NCI-H2196 (cell line): ENCODE measurements around the gene CEP290.

Source experiments
- DNase-seq: peaks from one replicate; lab custom pipeline; 2025; ENCODE audit not compliant: unreplicated experiment; lab: John Stamatoyannopoulos, UW

The CEP290 gene, protein sequence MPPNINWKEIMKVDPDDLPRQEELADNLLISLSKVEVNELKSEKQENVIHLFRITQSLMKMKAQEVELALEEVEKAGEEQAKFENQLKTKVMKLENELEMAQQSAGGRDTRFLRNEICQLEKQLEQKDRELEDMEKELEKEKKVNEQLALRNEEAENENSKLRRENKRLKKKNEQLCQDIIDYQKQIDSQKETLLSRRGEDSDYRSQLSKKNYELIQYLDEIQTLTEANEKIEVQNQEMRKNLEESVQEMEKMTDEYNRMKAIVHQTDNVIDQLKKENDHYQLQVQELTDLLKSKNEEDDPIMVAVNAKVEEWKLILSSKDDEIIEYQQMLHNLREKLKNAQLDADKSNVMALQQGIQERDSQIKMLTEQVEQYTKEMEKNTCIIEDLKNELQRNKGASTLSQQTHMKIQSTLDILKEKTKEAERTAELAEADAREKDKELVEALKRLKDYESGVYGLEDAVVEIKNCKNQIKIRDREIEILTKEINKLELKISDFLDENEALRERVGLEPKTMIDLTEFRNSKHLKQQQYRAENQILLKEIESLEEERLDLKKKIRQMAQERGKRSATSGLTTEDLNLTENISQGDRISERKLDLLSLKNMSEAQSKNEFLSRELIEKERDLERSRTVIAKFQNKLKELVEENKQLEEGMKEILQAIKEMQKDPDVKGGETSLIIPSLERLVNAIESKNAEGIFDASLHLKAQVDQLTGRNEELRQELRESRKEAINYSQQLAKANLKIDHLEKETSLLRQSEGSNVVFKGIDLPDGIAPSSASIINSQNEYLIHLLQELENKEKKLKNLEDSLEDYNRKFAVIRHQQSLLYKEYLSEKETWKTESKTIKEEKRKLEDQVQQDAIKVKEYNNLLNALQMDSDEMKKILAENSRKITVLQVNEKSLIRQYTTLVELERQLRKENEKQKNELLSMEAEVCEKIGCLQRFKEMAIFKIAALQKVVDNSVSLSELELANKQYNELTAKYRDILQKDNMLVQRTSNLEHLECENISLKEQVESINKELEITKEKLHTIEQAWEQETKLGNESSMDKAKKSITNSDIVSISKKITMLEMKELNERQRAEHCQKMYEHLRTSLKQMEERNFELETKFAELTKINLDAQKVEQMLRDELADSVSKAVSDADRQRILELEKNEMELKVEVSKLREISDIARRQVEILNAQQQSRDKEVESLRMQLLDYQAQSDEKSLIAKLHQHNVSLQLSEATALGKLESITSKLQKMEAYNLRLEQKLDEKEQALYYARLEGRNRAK (N-terminal part only)

DNA sequence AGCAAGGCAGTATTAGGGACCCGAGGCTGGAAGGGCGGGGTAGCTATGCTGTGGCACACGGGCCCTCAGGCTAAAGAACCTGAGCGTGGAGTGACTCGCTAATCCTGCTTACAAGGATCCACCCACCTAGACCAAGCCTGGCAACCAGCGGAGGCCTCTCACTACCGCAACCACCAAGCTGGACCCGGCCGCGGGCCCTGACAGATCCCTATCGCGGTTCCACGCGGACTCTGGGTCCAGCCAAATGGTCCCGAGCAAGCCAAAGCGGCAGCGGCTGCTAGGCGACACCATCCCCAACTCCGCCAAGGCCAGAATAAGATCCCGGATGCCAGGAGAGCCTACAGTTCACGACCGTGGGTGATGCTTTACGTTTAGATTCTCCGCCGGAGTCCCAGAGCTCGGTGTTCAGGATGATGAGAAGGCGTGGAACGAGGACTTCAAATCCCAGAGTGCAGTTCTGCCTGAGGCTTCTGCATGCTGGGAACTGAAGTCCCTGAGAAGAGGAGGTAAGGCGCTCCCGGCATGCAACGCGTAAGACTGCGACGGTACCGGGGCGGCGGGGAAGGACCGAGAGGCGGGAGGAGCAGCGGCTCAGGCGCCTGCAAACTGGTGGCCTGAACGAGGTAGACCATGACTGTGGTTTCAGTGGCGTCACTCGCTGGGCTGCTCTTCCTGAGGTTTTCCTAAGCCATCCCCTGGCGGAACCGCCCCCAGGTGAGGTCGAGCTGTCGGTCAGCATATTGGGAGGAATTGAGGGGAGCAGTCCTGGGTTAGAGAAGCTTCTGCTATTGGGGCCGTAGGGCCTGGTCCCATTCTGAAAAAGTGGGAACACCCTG, at the start of gene CEP290, which contains the start of gene TMTC3:
CEP290 (minus strand) TSS at position 315 of the 836 bp plus-strand sequence. CDS start 781 bp downstream, outside the sequence.
TMTC3 (plus strand) TSS at position 534 of the 836 bp plus-strand sequence. CDS start 6,009 bp downstream, outside the sequence.
- peak; percentile 98 for DNase-seq

- DNase-seq = no peak
Observed at GRCh38 chr12:88188180-88188579, 46.3 kb upstream of the CEP290 start.

GRCh38 chr12:88187571-88187970, 45.7 kb upstream of the CEP290 start:
- DNase-seq = no peak

DNA sequence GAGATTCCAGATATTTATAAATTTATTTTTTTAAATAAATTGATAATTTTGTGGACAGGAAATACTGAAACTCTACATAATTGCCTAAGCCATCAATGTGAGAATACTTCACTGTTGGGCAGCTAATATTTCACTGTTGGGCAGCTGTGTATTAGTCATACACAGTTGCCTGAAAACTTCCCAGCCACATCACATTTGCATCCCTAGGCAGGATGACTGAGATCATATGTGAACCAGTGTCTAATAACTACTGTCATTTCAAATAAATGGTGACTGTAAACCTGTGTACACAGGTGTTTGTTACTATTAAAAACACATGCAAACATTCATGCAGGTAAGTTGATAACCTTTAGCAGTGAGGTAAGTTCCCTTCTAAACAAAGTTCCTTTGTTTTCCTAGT, 44.1 kb upstream of the CEP290 start:
- DNase-seq = peak; percentile 76

- DNase-seq = no peak
Observed at GRCh38 chr12:88185279-88185678, 43.4 kb upstream of the CEP290 start.

DNA sequence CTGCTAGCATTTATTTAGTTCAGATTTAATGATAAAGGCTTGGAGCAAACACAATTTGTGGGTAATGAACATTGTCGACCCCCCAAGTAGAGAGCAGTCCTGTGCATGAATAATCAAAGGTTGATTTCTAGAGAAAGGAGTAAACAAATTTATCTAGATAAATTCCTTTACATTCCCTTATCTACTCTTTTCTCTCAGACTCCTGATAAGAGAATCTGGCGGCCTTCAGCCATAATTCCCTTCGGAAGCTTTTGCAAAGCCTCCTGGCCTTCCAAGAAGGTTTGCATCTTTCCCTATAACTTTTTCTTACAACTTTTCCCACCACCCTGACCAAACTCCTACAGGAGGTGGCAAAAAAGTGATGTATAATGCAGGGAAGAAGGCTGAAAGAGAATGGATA, 42.3 kb upstream of the CEP290 start:
- DNase-seq = no peak

- no peak for DNase-seq
Observed at GRCh38 chr12:88182416-88182815, 40.5 kb upstream of the CEP290 start.

DNA sequence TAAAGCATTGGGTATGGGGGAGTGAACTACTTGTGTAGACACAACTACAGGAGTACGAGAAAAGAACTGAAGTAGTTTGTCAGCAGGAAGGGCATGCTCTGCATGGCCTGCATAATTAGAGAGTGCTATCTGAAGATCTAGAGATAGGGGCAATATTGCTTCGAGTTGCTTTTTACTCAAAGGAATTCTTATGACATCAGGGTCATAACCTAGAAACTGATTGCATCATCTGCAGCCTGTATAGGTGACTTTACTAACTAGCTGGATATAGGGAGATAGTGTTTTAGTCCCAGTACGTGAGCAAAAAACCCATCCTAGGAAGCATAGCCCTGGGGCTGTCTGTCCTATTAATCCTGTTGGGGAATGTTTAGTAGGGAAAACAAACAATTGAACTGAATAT, 40.0 kb upstream of the CEP290 start:
- DNase-seq = no peak

GRCh38 chr12:88179436-88180014, 37.6 kb upstream of the CEP290 start:
- DNase-seq = no peak

DNA sequence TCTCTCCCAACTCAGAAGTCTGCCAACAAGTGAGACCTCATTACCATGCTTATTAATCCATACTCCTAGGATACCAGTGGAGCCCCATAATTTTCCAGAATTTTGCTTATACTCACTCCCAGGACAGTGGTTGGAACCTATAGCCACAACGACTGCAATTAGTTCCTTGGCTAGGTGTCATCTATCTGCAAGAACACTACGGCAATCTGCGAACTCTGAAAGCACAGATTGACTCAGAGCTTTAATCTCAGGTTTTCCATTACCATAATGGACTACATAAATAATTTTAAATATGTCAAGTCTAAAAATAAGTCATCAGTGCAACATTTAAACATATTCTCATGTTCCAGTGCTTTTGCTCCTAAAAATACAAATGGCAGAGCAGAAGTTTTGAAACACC, 33.7 kb upstream of the CEP290 start:
- DNase-seq = no peak

GRCh38 chr12:88172844-88173407, 31.0 kb upstream of the CEP290 start:
- no peak for DNase-seq

GRCh38 chr12:88167384-88167783, 25.5 kb upstream of the CEP290 start:
- no peak for DNase-seq

- no peak for DNase-seq
Observed at GRCh38 chr12:88166179-88166578, 24.3 kb upstream of the CEP290 start.

DNA sequence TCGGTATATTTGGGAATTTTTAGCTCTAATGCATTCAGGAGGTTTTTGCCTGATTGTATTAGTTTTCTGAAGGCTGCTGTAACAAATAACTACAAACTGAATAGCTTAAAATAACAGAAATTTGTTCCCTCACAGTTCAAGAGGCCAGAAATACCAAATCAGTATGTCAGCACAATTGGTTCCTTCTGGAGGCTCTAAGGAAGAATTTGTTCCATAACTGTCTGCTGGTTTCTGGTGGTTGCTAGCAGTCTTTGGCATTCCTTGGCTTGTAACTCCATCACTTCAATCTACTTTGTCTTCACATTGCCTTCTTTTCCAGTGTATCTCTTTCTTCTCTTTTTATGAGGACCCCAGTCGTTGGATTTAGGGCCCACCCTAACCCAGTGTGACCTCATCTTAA, 21.5 kb upstream of the CEP290 start:
- no peak for DNase-seq

DNA sequence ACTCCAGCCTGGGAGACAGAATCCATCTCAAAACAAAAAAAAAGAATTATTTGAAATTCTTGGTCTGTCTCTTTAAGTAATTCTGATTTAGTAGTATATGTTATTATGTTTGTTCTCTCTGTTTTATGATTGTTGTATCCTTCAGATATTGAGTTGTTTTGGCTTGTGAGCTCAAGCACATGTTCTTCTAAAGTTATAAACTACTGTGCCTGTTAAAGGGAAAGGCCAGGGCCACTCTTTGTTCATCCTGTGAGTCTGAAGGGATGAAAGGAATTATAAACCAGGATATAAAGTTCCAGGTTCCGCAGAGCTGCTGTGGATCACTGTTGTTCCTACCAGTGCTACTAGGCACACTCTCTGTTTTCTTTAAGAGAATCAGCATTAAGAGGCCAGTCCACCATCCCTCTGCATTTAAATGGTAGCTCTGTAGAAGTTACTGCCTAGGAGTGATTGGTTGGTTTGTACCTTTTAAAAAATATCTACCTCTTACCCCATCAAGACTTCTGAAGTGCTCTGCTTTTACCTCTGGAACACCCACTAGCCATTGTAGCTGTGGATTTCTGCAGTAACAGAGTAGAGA, 14.3 kb upstream of the CEP290 start:
- no peak for DNase-seq

- peak; percentile 37 for DNase-seq
Observed at GRCh38 chr12:88153959-88154358, 12.1 kb upstream of the CEP290 start.

DNA sequence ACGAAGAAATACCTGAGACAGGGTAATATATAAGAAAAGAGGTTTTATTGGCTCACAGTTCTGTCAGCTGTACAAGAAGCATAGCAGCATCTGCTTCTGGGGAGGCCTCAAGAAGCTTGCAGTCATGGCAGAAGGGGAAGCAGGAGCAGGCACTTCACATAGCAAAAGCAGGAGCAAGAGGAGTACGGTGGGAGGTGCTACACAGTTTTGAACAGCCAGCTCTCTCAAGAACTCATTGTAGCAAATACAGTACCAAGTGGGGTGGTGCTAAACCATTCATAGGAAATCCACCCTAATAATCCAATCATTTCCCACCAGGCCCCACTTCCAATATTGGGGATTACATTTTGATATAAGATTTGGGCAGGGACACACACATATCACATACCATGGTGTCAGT, 8.2 kb upstream of the CEP290 start:
- DNase-seq = no peak

DNA sequence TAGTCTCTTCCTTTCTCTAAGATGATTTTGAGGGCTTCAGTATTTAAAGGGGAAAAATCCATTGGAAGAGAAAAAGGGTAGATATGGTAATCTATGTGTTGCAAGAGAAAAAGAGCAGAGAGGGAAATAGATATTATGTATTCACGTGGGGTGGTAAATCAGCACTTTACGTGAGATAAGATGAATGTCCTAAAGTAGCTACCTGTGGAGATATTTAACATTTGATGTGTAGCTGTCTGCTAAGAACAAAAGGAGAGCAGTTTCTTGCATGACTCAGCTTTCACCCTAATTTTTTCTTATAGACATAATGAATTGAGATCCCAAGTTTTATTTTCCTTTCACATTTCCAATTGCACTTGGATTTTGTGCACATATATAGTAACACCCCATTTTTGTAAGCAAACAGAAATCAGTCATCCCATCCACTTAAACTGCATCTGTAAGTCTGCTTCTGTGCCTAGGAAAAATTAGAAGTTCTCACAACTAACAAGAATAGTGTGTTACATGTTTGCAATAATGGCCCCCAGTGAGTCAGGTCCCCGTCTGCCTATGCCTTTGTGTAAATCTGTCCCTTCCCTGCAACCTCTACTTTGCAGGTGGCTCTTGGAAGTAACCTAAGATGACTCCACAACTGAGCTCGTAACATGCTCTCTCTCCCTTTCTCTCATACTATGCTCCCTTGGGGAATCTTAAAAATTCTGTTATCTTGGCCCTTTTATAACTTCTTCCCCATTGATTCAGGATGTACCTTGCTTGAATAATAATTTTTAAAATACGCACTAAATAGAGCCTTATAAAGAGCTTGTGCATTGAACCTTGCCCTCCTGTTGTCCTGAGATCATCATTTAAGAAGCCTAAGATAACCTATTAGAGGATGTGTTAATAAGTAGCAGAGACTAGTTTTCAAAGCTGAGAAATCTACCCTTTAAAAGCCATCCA, 3.9 kb upstream of the CEP290 start:
- no peak for DNase-seq
